ENCODE measurements around the gene PIBF1.
"Not testable (repeated sequence)": the region's sequence is repeated elsewhere in the genome, so short reads cannot be mapped to it uniquely, and the experiment has no call there.

GRCh38 chr13:72806514-72806913 lies 24.6 kb downstream of the PIBF1 start:
- not testable (repeated sequence) for TF ChIP-seq CTCF, POLR2A (IDR thresholded peaks at IDR 0.05)
